ENCODE data around the gene GIT2. TPM values are rescaled to one million over a fixed set of nuclear protein-coding genes. Genes with fewer than 3 reads are reported as not detected.
"Not testable (repeated sequence)": the region's sequence is repeated elsewhere in the genome, so short reads cannot be mapped to it uniquely, and the experiment has no call there.

The GIT2 gene
- total RNA-seq, 1 experiment from 2014 or later, result 23.0 TPM

- no peak for DNase-seq (ENCODE audit: extremely low read depth, low read depth)
Observed at GRCh38 chr12:109950625-109951024, 45.5 kb downstream of the GIT2 start.

DNA sequence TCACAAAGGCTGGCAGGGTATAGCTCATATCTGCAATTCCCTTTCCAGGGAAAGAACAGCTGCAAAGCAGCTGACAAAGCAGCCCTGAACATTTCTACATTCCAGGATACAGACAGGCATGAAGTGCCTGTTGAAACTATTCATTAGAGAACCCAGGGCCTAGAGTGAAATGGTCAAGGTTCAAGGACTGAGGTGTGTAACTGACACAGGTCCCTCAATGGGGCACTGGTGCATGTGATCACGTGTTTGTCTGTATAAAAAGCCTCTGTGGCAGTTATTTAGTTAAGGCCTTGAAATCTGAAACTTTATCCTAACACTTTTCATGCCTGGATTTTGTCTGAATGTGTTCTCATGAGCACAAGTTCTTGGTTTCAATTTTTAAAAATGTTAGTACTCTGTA is 47.1 kb downstream of the GIT2 start:
- DNase-seq (ENCODE audit: extremely low read depth, low read depth), result no peak

GRCh38 chr12:109948368-109948767 is 47.8 kb downstream of the GIT2 start:
- no peak for DNase-seq (ENCODE audit: extremely low read depth, low read depth)

- DNase-seq (ENCODE audit: extremely low read depth, low read depth), result no peak
Observed at GRCh38 chr12:109947521-109947920, 48.6 kb downstream of the GIT2 start.

DNA sequence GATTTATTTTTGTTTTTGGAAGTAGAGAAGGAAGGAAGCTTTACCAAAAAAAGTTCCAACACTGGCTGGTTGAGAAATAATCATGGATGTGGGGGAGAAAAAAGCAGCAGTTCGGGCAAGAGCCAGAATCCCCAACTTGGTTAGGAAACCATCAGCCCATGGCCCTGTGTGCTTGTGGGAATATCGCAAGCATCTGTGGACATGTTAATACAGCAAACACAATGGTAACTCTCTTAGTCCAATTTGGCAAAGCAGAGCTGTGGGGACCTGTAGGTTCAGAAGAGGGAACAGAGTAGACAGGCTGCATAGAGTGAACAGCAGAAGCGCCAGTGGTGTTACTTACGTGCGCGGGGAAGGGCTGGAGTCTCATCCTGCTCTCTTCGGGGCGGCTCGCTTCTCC is 49.3 kb downstream of the GIT2 start:
- DNase-seq (ENCODE audit: extremely low read depth, low read depth), result no peak

GRCh38 chr12:109946505-109946904 is 49.7 kb downstream of the GIT2 start:
- no peak for DNase-seq (ENCODE audit: extremely low read depth, low read depth)

GRCh38 chr12:109944561-109945359 is 51.4 kb downstream of the GIT2 start:
- no peak for DNase-seq (ENCODE audit: extremely low read depth, low read depth)

DNA sequence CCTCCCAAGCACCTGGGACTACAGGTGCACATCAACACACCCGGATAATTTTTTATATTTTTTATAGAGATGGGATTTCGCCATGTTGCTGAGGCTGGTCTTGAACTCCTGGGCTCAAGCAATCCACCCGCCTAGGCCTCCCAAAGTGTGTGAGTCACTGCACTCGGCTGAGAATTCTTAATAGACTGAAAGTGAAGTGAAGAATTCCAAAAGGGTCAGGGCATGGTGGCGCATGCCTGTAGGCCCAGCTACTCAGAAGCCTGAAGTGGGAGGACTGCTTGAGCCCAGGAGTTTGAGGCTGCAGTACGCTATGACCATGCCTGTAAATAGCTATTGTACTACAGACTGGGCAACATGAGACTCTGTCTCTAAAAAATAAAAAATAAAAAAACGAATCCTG is 52.4 kb downstream of the GIT2 start:
- no peak for DNase-seq (ENCODE audit: extremely low read depth, low read depth)

DNA sequence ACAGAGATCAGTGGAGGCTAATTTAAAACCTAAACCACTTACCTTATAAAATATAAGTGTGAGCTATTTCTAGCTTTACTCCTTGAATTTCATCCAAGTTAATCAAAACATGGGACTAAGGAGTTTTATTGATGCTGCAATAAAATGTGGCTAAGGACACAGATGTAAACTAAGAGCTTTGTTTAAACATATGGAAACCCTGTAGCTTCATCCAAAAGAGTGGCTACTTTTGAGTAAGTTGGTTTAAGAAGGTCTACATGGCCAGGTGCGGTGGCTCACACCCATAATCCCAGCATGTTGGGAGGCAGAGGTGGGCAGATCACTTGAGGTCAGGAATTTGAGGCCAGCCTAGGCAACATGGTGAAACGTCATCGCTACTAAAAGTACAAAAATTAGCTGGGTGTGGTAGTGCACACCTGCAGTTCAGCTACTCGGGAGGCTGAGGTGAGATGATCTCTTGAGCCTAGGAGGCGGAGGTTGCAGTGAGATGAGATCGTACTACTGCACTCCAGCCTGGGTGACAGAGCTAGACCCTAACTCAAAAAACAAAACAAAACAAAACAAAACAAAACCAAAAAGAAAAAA is 55.7 kb downstream of the GIT2 start:
- no peak for DNase-seq (ENCODE audit: extremely low read depth, low read depth)

DNA sequence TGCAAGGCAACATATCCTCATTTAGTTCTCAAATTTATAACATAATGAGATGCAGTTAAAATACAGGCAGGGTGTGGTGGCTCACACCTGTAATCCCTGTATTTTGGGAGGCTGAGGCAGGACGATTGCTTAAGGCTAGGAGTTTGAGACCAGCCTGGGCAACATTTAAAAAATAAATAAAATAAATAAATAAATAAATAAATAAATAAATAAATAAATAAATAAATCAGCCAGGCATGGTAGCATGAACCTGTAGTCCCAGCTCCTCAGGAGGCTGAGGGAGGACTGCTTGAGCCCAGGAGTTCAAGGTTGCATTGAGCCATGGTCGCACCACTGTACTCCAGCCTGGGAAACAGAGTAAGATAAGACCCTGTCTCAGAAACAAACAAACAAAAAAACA is 56.7 kb downstream of the GIT2 start:
- no peak for DNase-seq (ENCODE audit: extremely low read depth, low read depth)

DNA sequence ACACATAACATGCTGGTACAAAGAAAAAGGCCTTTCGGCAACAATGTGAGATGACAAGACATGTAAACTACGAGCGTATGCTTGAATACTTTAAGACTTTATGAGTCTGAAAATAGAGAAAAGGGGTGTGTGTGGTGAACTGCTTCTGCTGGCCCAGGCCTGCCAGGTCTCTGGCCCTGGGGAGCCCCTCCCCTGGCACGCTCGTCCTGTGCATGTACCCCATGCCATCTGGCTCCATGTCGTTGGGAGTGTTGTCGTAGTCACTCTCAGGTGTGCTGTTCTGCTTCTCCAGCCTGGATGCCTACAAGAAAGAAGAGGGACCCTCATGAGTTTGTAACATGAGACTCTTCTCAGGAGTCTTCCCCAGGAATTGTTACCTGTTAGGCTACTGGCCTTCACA is 57.2 kb downstream of the GIT2 start:
- DNase-seq (ENCODE audit: extremely low read depth, low read depth), result no peak

DNA sequence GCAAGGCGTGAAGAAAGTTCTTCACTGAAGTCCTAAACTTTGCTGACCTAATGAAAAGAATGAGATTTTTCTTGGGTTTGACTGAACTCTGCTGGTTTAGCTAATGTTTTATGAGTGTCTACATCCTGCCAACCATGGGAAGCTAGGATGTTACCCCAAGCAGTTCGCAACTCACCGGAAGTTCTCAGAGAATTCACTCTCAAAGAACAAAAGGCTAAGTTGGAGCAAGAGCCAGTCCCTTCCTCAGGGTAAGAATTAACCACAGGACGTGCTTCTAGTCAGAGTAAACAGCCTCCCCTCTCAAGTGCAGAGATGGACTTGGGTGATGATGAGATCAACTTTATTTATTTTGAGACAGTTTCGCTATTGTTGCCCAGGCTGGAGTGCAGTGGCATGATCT is 58.8 kb downstream of the GIT2 start:
- DNase-seq (ENCODE audit: extremely low read depth, low read depth), result no peak

- no peak for DNase-seq (ENCODE audit: extremely low read depth, low read depth)
Observed at GRCh38 chr12:109934026-109934425, 62.1 kb downstream of the GIT2 start.

- DNase-seq (ENCODE audit: extremely low read depth, low read depth), result no peak
Observed at GRCh38 chr12:109932878-109933503, 63.2 kb downstream of the GIT2 start.

DNA sequence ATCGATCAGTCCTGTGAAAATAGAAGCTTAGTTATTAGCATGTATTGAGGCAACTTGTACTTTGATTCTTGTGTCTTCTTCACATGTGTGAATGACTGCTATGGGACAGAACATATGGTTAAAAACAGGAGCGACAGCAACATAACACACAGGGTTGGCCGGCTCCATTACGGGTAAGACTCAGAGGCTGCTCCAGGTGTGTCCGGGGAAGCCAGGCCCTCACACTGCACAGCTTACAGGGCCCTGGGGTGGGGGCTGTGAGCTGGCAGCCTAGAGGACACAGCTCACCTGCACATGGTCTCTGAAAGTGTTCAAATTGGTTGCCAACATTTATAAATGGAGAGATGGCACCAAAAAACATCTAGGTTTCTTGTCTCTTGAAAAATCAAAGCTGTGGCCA is 65.0 kb downstream of the GIT2 start:
- no peak for DNase-seq (ENCODE audit: extremely low read depth, low read depth)

GRCh38 chr12:109930028-109930800 is 66.0 kb downstream of the GIT2 start:
- DNase-seq (ENCODE audit: extremely low read depth, low read depth), result no peak

DNA sequence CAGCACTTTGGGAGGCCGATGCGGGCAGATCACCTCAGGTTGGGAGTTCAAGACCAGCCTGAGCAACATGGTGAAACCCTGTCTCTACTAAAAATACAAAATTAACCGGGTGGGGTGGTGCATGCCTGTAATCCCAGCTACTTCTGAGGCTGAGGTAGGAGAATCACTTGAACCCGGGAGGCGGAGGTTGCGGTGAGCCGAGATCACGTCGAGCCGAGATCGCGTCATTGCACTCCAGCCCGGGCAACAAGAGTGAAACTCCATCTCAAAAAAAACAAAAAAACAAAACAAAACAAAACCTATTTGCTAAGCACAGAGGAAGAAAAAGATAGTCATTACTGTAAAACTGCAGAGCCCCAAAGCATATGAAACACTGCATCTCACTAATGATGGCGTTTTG is 66.8 kb downstream of the GIT2 start:
- not testable (repeated sequence) for DNase-seq (ENCODE audit: extremely low read depth, low read depth)

DNA sequence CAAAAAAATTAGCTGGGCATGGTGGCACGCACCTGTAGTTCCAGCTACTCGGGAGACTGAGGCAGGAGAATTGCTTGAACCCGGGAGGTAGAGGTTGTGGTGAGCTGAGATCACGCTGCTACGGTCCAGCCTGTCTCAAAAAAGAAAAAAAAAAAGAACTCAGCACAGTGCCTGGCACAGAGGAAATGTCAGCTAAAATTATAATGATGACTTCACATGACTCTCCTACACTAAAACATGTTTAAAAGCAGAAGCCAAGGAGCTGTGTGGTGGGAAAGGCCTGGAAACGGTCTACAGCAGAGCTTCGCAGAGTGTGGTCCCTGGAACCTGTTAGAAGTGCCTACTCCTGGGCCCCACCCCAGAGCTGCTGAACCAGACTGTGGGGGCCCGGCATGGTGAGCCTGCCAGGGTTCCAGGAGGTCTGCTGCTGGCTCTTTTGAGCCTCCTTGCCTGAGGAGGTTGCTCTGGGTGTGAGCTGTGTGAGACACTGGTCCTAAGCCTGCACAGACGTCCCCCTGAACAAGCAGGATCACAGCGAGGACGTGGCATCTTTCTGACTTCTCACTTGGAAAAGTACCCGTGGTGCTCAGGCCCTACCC is 68.0 kb downstream of the GIT2 start:
- no peak for DNase-seq (ENCODE audit: extremely low read depth, low read depth)

DNA sequence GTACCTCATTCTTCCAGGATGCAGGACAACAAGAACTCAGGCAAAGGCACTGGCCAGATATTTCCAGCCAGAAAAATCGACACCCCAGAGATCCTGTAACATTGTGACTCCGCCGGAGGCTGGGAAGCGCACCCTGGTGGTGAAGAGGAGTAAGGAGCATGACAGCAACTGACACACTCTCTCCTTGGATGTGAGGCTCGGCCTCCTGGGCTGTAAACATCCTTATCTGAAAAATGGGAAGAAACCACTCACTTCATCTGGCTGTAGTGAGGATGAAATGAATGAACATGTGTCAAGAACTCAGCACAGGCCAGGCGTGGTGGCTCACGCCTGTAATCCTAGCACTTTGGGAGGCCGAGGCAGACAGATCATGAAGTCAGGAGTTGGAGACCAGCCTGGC is 68.5 kb downstream of the GIT2 start:
- peak; percentile 58 for DNase-seq (ENCODE audit: extremely low read depth, low read depth)

DNA sequence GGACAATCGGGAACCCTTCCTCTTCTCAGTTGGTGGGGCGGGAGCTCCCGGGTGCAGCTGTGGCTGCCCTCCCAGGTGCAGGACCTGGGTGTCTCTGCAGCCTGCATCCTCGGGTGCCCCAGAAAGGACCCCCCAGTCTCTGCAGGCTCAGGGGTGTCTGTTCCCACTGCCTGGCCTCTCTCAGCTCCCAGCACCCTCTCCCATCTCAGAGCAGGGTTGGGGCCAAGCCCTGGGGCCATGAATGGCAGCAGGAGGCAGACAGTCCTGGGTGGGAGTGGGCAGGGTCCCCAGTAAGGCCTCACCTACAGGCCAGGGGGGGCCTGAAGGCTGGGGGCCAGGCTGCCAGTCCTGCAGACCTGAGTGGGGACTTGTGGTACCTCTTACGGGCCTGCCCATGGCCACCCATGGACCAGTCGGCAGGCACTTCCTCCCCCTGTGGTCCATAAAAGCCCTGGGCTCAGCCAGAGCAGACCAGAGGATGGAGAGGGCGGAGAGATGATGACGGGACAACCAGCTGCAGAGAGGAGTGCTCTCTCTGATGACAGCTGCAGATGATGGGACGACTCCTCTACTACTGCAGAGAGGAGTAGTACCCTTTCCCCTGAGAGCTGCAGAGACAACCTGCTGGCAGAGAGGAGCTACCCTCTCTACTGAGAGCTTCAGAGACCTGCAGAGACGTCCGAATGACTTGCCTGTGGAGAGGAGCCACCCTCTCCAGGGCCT is 69.5 kb downstream of the GIT2 start:
- no peak for DNase-seq (ENCODE audit: extremely low read depth, low read depth)

Measured in NCI-H460 (cell line).